A549 (cell line): ENCODE measurements around the gene TSPAN18. TPM values are rescaled to one million over a fixed set of nuclear protein-coding genes. Genes with fewer than 3 reads are reported as not detected.
A peak's percentile ranks its signal among the peaks of the same experiment; 100 is the strongest.

Experiments
- ATAC-seq, 2 experiments: fragments of 200-7000 bp in 1 of 2; fragments of >200 bp in 1 of 2; cut with Nextera tagmentation in 1 of 2; cut with Tn5 transposase in 1 of 2; 3 replicates each; pipeline versions ENCODE4 v1.8.0 to v1.9.1; 2018 to 2020; ENCODE audit warnings: mild to moderate bottlenecking in 1 of 2, moderate library complexity in 1 of 2
- CTCF ChIA-PET: fragments of 300-600 bp; sonication (Branson Sonifier 250); formaldehyde crosslinking; extraction: SDS; loops from one replicate; lab custom pipeline; 2021; ENCODE audit warnings: antibody characterized with exemption, inconsistent platforms; lab: Yijun Ruan, JAX
- POLR2A ChIA-PET: fragments of 350-600 bp; formaldehyde crosslinking; extraction: SDS; loops from one replicate; lab custom pipeline; 2021; ENCODE audit warnings: antibody characterized with exemption, inconsistent platforms; lab: Yijun Ruan, JAX
- DNase-seq, 2 experiments: peaks; one replicate each; pipeline versions ENCODE4 v3.0.0 to v3.0.0-alpha.2; 2011 to 2016; ENCODE audit warnings: low read depth in 1 of 2, low spot score in 1 of 2
- FAIRE-seq: peaks from 2 replicates; lab custom pipeline; 2011; peaks lifted over from hg19 to GRCh38; lab: Jason Lieb, UNC
- H3K27ac ChIP-seq, 2 experiments: fragments of >200 bp; sonication (Bioruptor Twin); formaldehyde crosslinking; 3 replicates each; pipeline ENCODE4 v1.5.1; 2016 to 2017
- H3K4me1 ChIP-seq: fragments of >200 bp; sonication (Bioruptor Twin); formaldehyde crosslinking; 3 replicates; pipeline ENCODE4 v1.6.1; 2016
- H3K4me2 ChIP-seq: fragments of >200 bp; sonication (Bioruptor Twin); formaldehyde crosslinking; 3 replicates; pipeline ENCODE4 v1.6.1; 2016
- H3K4me3 ChIP-seq: fragments of >200 bp; sonication (Bioruptor Twin); formaldehyde crosslinking; 3 replicates; pipeline ENCODE4 v1.5.1; 2016
- H3K9me3 ChIP-seq: fragments of >200 bp; sonication (Bioruptor Twin); formaldehyde crosslinking; 3 replicates; pipeline ENCODE4 v1.6.1; 2016
- ATOH8 ChIP-seq: fragments of 250-450 bp; sonication (Bioruptor Pico); IDR thresholded peaks from 2 replicates; pipeline ENCODE4 v1.5.0; 2020; ENCODE audit warnings: low read depth, mild to moderate bottlenecking, moderate library complexity
- BHLHE40 ChIP-seq: IDR thresholded peaks from 2 replicates; pipeline ENCODE4 v1.6.1; 2012; ENCODE audit warnings: low read depth, low read length, inconsistent platforms
- CBX2 ChIP-seq: fragments of 200-600 bp; sonication (generic); IDR thresholded peaks from 2 replicates; pipeline ENCODE4 v1.6.1; 2016; ENCODE audit warnings: low read depth, mild to moderate bottlenecking, borderline replicate concordance
- CBX8 ChIP-seq: fragments of 200-600 bp; sonication (generic); IDR thresholded peaks from 2 replicates; pipeline ENCODE4 v1.6.1; 2016
- CTCF ChIP-seq: fragments of >200 bp; sonication (Bioruptor Twin); formaldehyde crosslinking; IDR thresholded peaks from 3 replicates; pipeline ENCODE4 v1.5.1; 2016
- E2F6 ChIP-seq: IDR thresholded peaks from 2 replicates; pipeline ENCODE4 v1.6.1; 2012; ENCODE audit warnings: low read depth, borderline replicate concordance
- HES2 ChIP-seq: fragments of >200 bp; sonication (Bioruptor Twin); formaldehyde crosslinking; IDR thresholded peaks from 2 replicates; pipeline ENCODE4 v1.6.1; 2016
- HOXA7 ChIP-seq: fragments of 250-450 bp; sonication (Bioruptor Pico); IDR thresholded peaks from 2 replicates; pipeline ENCODE4 v1.5.0; 2020; ENCODE audit warnings: mild to moderate bottlenecking, moderate library complexity
- HOXB13 ChIP-seq: fragments of 250-450 bp; sonication (Bioruptor Pico); IDR thresholded peaks from 2 replicates; pipeline ENCODE4 v1.5.0; 2020; ENCODE audit warnings: low read depth, mild to moderate bottlenecking, moderate library complexity
- HOXB5 ChIP-seq: fragments of 250-450 bp; sonication (Bioruptor Pico); IDR thresholded peaks from 2 replicates; pipeline ENCODE4 v1.5.0; 2020; ENCODE audit warnings: mild to moderate bottlenecking, moderate library complexity
- JUNB ChIP-seq: fragments of >200 bp; sonication (Bioruptor Twin); formaldehyde crosslinking; IDR thresholded peaks from 2 replicates; pipeline ENCODE4 v1.6.1; 2016
- MAX ChIP-seq: IDR thresholded peaks from 2 replicates; pipeline ENCODE4 v1.6.1; 2012
- NPAS2 ChIP-seq: fragments of 250-450 bp; sonication (Bioruptor Pico); IDR thresholded peaks from 2 replicates; pipeline ENCODE4 v1.8.0; 2022; ENCODE audit warnings: mild to moderate bottlenecking, moderate library complexity, borderline replicate concordance
- PBX3 ChIP-seq: IDR thresholded peaks from 2 replicates; pipeline ENCODE4 v1.6.1; 2012
- POLR2A ChIP-seq: IDR thresholded peaks from 2 replicates; pipeline ENCODE4 v1.6.1; 2012; ENCODE audit warnings: mild to moderate bottlenecking, low read length
- POLR2AphosphoS2 ChIP-seq: conservative IDR thresholded peaks from 2 replicates; pipeline ENCODE4 v1.6.1; 2012; ENCODE audit warnings: low read length, improper control_type of control experiment, inconsistent platforms
- RAD21 ChIP-seq, 2 experiments: fragments of >200 bp in 1 of 2; sonication (Bioruptor Twin) in 1 of 2; formaldehyde crosslinking in 1 of 2; IDR thresholded peaks in 1 of 2; conservative IDR thresholded peaks in 1 of 2; 2 replicates in 1 of 2; 3 replicates in 1 of 2; pipeline ENCODE4 v1.6.1; 2012 to 2018; ENCODE audit warnings: inconsistent platforms in 1 of 2
- RARB ChIP-seq: fragments of 250-450 bp; sonication (Bioruptor Pico); IDR thresholded peaks from 2 replicates; pipeline ENCODE4 v1.8.0; 2021; ENCODE audit warnings: mild to moderate bottlenecking, moderate library complexity
- RFX5 ChIP-seq: fragments of 450-650 bp; IDR thresholded peaks from 2 replicates; pipeline ENCODE4 v1.7.1; 2014; ENCODE audit warnings: antibody characterized with exemption, mild to moderate bottlenecking, moderate library complexity
- RNF2 ChIP-seq: fragments of 200-600 bp; sonication (generic); IDR thresholded peaks from 2 replicates; pipeline ENCODE4 v1.6.1; 2016; ENCODE audit warnings: low read depth, mild to moderate bottlenecking, antibody characterized with exemption, moderate library complexity, borderline replicate concordance
- SMC3 ChIP-seq: fragments of >200 bp; sonication (Bioruptor Twin); formaldehyde crosslinking; IDR thresholded peaks from 3 replicates; pipeline ENCODE4 v1.6.1; 2018; ENCODE audit warnings: inconsistent platforms
- SREBF2 ChIP-seq: fragments of 450-650 bp; IDR thresholded peaks from 2 replicates; pipeline ENCODE4 v1.6.1; 2014; ENCODE audit warnings: mild to moderate bottlenecking, moderate library complexity
- TFCP2L1 ChIP-seq: fragments of 250-450 bp; sonication (Bioruptor Pico); IDR thresholded peaks from 2 replicates; pipeline ENCODE4 v1.5.0; 2021; ENCODE audit warnings: mild to moderate bottlenecking
- ZFP36 ChIP-seq: fragments of 450-650 bp; IDR thresholded peaks from 2 replicates; pipeline ENCODE4 v1.6.1; 2014; ENCODE audit warnings: borderline replicate concordance; ENCODE audit not compliant: partially characterized antibody
- ZNF302 ChIP-seq: fragments of 250-450 bp; sonication (Bioruptor Pico); IDR thresholded peaks from 2 replicates; pipeline ENCODE4 v1.9.0; 2021; ENCODE audit warnings: inconsistent platforms, mild to moderate bottlenecking, moderate library complexity
- WGBS: methylation state at CpG from one replicate; pipeline ENCODE4 v1.1.6; 2017; ENCODE audit errors: missing lambda C conversion rate; 5-methylcytosine and 5-hydroxymethylcytosine counted together
- polyA plus RNA-seq, 4 experiments: library from polyadenylated mRNA; depleted of rRNA in 3 of 4; stranded (reverse); fragments of >200 nt; fragmentation: RNase III in 1 of 4; extraction: RNeasy Plus Mini Kit Qiagen cat#74134 plus additional on column Dnase treatment in 1 of 4; gene quantifications; 2 replicates in 3 of 4; 3 replicates in 1 of 4; pipeline ENCODE4 v1.2.3, GENCODE V29; 2011 to 2017

TSPAN18 gene
- polyA plus RNA-seq, 2 of the 4 experiments (the other 2 are of a cell fraction), result 0.81 to 4.5 TPM

- no peak overlapping the region for H3K4me3 ChIP-seq
- no peak overlapping the region for H3K4me2 ChIP-seq
- ATAC-seq (no peak), DNase-seq (no peak), FAIRE-seq (no peak)
- H3K27ac ChIP-seq, result no peak overlapping the region
- CTCF ChIA-PET, result interaction anchor here (0.6 to 6.8 kb wide), 9 partner anchors 8 to 352 kb away, joined by 3 to 48 read pairs (median 3); no protein-coding TSS in a partner anchor
- WGBS, result 40% methylated on average over 7 of the region's 7 CpGs
- H3K9me3 ChIP-seq, result peaks cover 5% of the 10 kb centered on the region; the same call in 1 of the 3 replicates
- no peaks in the 10 kb centered on the region for H3K4me1 ChIP-seq
- POLR2A ChIA-PET, result no interaction called here
- TF ChIP-seq ZFP36, result peak; percentile 23
- no peak for TF ChIP-seq MAX
- TF ChIP-seq POLR2A, result no peak
Measured at GRCh38 chr11:44903035-44903434, 176.3 kb downstream of the TSPAN18 start.

- H3K4me2 ChIP-seq, result no peak overlapping the region
- FAIRE-seq (no peak), ATAC-seq (no peak)
Measured at GRCh38 chr11:44903518-44903917, 176.8 kb downstream of the TSPAN18 start.

GRCh38 chr11:44904261-44905020, 177.7 kb downstream of the TSPAN18 start:
- WGBS, result 62% methylated on average over 12 of the region's 12 CpGs
- Histone ChIP-seq H3K4me2 (no peak overlapping the region), H3K4me3 (no peak overlapping the region), H3K9me3 (no peaks in the 10 kb centered on the region), H3K4me1 (no peaks in the 10 kb centered on the region), H3K27ac (no peak overlapping the region)
- DNase-seq (no peak), FAIRE-seq (no peak), ATAC-seq (no peak)
- ChIA-PET POLR2A (no interaction called here), CTCF (interaction anchor here (0.6 to 6.8 kb wide), 7 partner anchors 9 to 348 kb away, joined by 3 to 48 read pairs (median 5); no protein-coding TSS in a partner anchor)
- no peak for TF ChIP-seq CBX8
- TF ChIP-seq PBX3, result no peak
- TF ChIP-seq ATOH8, result no peak
- no peak for TF ChIP-seq HOXB5
- TF ChIP-seq RFX5, result no peak
- TF ChIP-seq MAX, result no peak
- TF ChIP-seq SMC3, result no peak
- TF ChIP-seq RAD21 (conservative IDR thresholded peaks at IDR 0.05 in 1 of 2, IDR thresholded peaks at IDR 0.05 in 1 of 2), result no peak
- no peak for TF ChIP-seq RARB (CRISPR knock-in tag)
- no peak for TF ChIP-seq HOXA7 (CRISPR knock-in tag)
- no peak for TF ChIP-seq JUNB
- TF ChIP-seq SREBF2, result no peak
- no peak for TF ChIP-seq CBX2

More at GRCh38 chr11:44903518-44903917, 176.8 kb downstream of the TSPAN18 start:
- no peak for DNase-seq
- ChIA-PET CTCF (interaction anchor here (0.9 to 6.8 kb wide), 8 partner anchors 8 to 287 kb away, joined by 3 to 48 read pairs (median 4); no protein-coding TSS in a partner anchor), POLR2A (no interaction called here)
- TF ChIP-seq CTCF, result no peak
- TF ChIP-seq MAX, result no peak
- no peak for TF ChIP-seq TFCP2L1 (CRISPR knock-in tag)
- no peak for TF ChIP-seq BHLHE40
- no peak for TF ChIP-seq HES2
- no peak for TF ChIP-seq E2F6
- TF ChIP-seq CBX2, result no peak
- no peak for TF ChIP-seq ZNF302
- TF ChIP-seq NPAS2 (CRISPR knock-in tag), result no peak
- TF ChIP-seq JUNB, result no peak
- no peak for TF ChIP-seq POLR2A
- TF ChIP-seq SREBF2, result no peak
- TF ChIP-seq RNF2, result no peak
- no peak for TF ChIP-seq POLR2AphosphoS2
- no peak for TF ChIP-seq HOXB13 (CRISPR knock-in tag)
- 36% methylated on average over 3 of the region's 3 CpGs for WGBS
- no peak overlapping the region for H3K27ac ChIP-seq
- no peaks in the 10 kb centered on the region for H3K4me1 ChIP-seq
- peaks cover 5% of the 10 kb centered on the region; the same call in 1 of the 3 replicates for H3K9me3 ChIP-seq
- H3K4me3 ChIP-seq, result no peak overlapping the region
